Liver (tissue), 9 donors: ENCODE data around the gene TACR1. TPM values are rescaled to one million over a fixed set of nuclear protein-coding genes. Genes with fewer than 3 reads are reported as not detected.

Experiments
- DNase-seq: peaks from one replicate; pipeline ENCODE4 v3.0.0-alpha.2; 2017; ENCODE audit warnings: low spot score
- H3K27ac ChIP-seq, 2 donors: one replicate each; pipeline ENCODE4 v1.7.0; 2013; ENCODE audit warnings: inconsistent platforms in 2 of 2, low read length in 2 of 2, control low read depth in 1 of 2, low read depth in 1 of 2, mild to moderate bottlenecking in 1 of 2
- H3K27me3 ChIP-seq, 4 donors: one replicate each; pipeline versions ENCODE4 v1.6.1 to v1.7.0; 2013; ENCODE audit warnings: low read length in 3 of 4, inconsistent platforms in 1 of 4, mild to moderate bottlenecking in 1 of 4, moderate library complexity in 1 of 4; ENCODE audit not compliant: control insufficient read depth in 4 of 4, insufficient read depth in 4 of 4
- H3K36me3 ChIP-seq, 4 donors: one replicate each; pipeline versions ENCODE4 v1.6.1 to v1.7.0; 2013; ENCODE audit warnings: low read length in 3 of 4, mild to moderate bottlenecking in 3 of 4, low read depth in 1 of 4, moderate library complexity in 1 of 4; ENCODE audit not compliant: control insufficient read depth in 4 of 4, insufficient read depth in 3 of 4
- H3K4me1 ChIP-seq, 4 donors: one replicate each; pipeline versions ENCODE4 v1.6.1 to v1.7.0; 2013; ENCODE audit warnings: low read length in 3 of 4, mild to moderate bottlenecking in 3 of 4, moderate library complexity in 1 of 4; ENCODE audit not compliant: control insufficient read depth in 4 of 4, insufficient read depth in 4 of 4
- H3K4me3 ChIP-seq, 3 donors: one replicate each; pipeline versions ENCODE4 v1.6.1 to v1.7.0; 2013; ENCODE audit warnings: low read length in 3 of 3, control low read depth in 1 of 3, low read depth in 1 of 3, mild to moderate bottlenecking in 1 of 3
- H3K9ac ChIP-seq, 2 donors: one replicate each; pipeline ENCODE4 v1.7.0; 2013; ENCODE audit warnings: low read length in 2 of 2, mild to moderate bottlenecking in 2 of 2, moderate library complexity in 2 of 2, control low read depth in 1 of 2, low read depth in 1 of 2
- H3K9me3 ChIP-seq, 4 donors: one replicate each; pipeline versions ENCODE4 v1.6.1 to v1.7.0; 2013; ENCODE audit warnings: low read length in 3 of 4; ENCODE audit not compliant: control insufficient read depth in 4 of 4
- EGR1 ChIP-seq, 2 donors: IDR thresholded peaks; 2 replicates each; pipeline ENCODE4 v1.6.1; 2016 to 2018; ENCODE audit warnings: antibody characterized with exemption in 2 of 2, low read depth in 2 of 2
- FOXA1 ChIP-seq: IDR thresholded peaks from 2 replicates; pipeline ENCODE4 v1.6.1; 2016; ENCODE audit warnings: antibody characterized with exemption
- FOXA2 ChIP-seq: IDR thresholded peaks from 2 replicates; pipeline ENCODE4 v1.6.1; 2016; ENCODE audit warnings: antibody characterized with exemption
- HNF4A ChIP-seq, 2 donors: conservative IDR thresholded peaks; 2 replicates each; pipeline ENCODE4 v1.6.1; 2016; ENCODE audit warnings: antibody characterized with exemption in 2 of 2, mild to moderate bottlenecking in 2 of 2
- HNF4G ChIP-seq: IDR thresholded peaks from 2 replicates; pipeline ENCODE4 v1.6.1; 2016; ENCODE audit warnings: antibody characterized with exemption
- JUND ChIP-seq, 2 donors: IDR thresholded peaks; 2 replicates each; pipeline ENCODE4 v1.6.1; 2016; ENCODE audit warnings: antibody characterized with exemption in 2 of 2
- NR2F2 ChIP-seq: IDR thresholded peaks from 2 replicates; pipeline ENCODE4 v1.6.1; 2016; ENCODE audit warnings: antibody characterized with exemption
- RAD21 ChIP-seq, 2 donors: IDR thresholded peaks; 2 replicates each; pipeline ENCODE4 v1.6.1; 2016; ENCODE audit warnings: antibody characterized with exemption in 2 of 2, mild to moderate bottlenecking in 2 of 2
- RXRA ChIP-seq, 2 donors: IDR thresholded peaks; 2 replicates each; pipeline ENCODE4 v1.6.1; 2017 to 2018; ENCODE audit warnings: antibody characterized with exemption in 2 of 2, mild to moderate bottlenecking in 1 of 2
- SP1 ChIP-seq: IDR thresholded peaks from 2 replicates; pipeline ENCODE4 v1.6.1; 2018; ENCODE audit warnings: antibody characterized with exemption, mild to moderate bottlenecking
- TAF1 ChIP-seq: conservative IDR thresholded peaks from 2 replicates; pipeline ENCODE4 v1.6.1; 2016; ENCODE audit warnings: antibody characterized with exemption, mild to moderate bottlenecking
- YY1 ChIP-seq: IDR thresholded peaks from 2 replicates; pipeline ENCODE4 v1.6.1; 2016; ENCODE audit warnings: antibody characterized with exemption, mild to moderate bottlenecking
- WGBS: extraction: QIAGEN DNeasy Blood & Tissue Kit; methylation state at CpG from one replicate; pipeline ENCODE4 v1.1.7; 2013; 5-methylcytosine and 5-hydroxymethylcytosine counted together
- polyA plus RNA-seq, 2 donors: library from polyadenylated mRNA; stranded (reverse) in 1 of 2; unstranded in 1 of 2; fragments of 200-250 nt in 1 of 2; fragments of >200 nt in 1 of 2; fragmentation: Nextera tagmentation in 1 of 2; extraction: Ambion mirVana in 1 of 2; gene quantifications; one replicate each; pipeline versions ENCODE4 v1.2.1 to v1.2.3, GENCODE V29; 2013 to 2015
- total RNA-seq, 2 donors: library from RNA; depleted of rRNA; stranded (reverse); fragments of >200 nt; gene quantifications; one replicate each; pipeline ENCODE4 v1.2.3, GENCODE V29; 2014
- TF ChIP-seq, protein P1 (sequence below): IDR thresholded peaks from 2 replicates; pipeline ENCODE4 v1.6.1; 2016; ENCODE audit warnings: antibody characterized with exemption
- TF ChIP-seq, protein P2 (sequence below): fragments of 150-350 bp; IDR thresholded peaks from 2 replicates; pipeline ENCODE4 v1.5.1; 2017; ENCODE audit warnings: improper control_type of control experiment, low read depth, low read length; ENCODE audit not compliant: missing input control
- TF ChIP-seq, protein P3 (sequence below): IDR thresholded peaks from 2 replicates; pipeline ENCODE4 v1.6.1; 2016; ENCODE audit warnings: antibody characterized with exemption
- TF ChIP-seq, protein P4 (sequence below): IDR thresholded peaks from 2 replicates; pipeline ENCODE4 v1.6.1; 2016; ENCODE audit warnings: antibody characterized with exemption, mild to moderate bottlenecking
- donor health status: healthy.
- donor health status: healthy.
- donor health status: healthy.
- donor health status: healthy.
- donor health status: healthy.

TACR1 gene
- total and polyA plus RNA-seq, 4 donors: 0.02 to 0.84 (median 0.14) TPM; not detected in 1

DNA sequence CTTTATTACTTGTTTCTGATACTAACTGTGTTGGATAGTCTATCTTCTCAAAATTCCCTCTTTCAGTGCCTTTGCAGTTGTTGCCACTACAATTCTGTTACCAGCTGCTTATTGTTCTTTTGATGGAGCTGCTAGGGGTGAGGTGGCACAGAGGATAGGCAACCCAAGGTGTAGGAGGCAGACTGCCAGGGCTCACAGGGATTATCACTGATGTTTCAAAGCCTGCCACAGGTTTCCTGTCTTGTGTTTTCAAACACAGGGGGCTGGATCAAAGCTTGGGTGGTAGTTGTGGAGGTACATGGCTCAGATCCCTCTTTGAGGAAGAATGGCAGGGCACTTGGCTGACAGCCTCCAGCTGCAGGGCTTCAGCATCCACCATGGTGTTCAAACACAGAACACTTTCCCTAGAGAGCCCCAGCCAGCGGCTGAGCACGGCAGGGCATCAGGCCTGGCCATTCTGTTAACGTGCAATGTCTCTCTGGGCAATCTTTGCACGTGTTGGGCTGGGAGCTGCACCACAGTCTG, 153.7 kb downstream of the TACR1 start:
- TF ChIP-seq RAD21 (IDR thresholded peaks at IDR 0.05): no peak
- TF ChIP-seq EGR1 (IDR thresholded peaks at IDR 0.05; ENCODE audit: low read depth in 2 of 2): no peak
- TF ChIP-seq RXRA (IDR thresholded peaks at IDR 0.05): no peak
- TF ChIP-seq, protein P1, sequence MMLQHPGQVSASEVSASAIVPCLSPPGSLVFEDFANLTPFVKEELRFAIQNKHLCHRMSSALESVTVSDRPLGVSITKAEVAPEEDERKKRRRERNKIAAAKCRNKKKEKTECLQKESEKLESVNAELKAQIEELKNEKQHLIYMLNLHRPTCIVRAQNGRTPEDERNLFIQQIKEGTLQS: no peak
- no peak for TF ChIP-seq FOXA2
- no peak for TF ChIP-seq HNF4G
- no peak for TF ChIP-seq FOXA1
- Histone ChIP-seq H3K9ac (no peak overlapping the region), H3K9me3 (no peaks in the 10 kb centered on the region), H3K27me3 (no peaks in the 10 kb centered on the region), H3K36me3 (peaks cover 0 to 1% (median 0%) of the 10 kb centered on the region in 4 donors), H3K27ac (no peak overlapping the region), H3K4me1 (no peaks in the 10 kb centered on the region), H3K4me3 (no peak overlapping the region)
- WGBS: 94% methylated on average over 4 of the region's 4 CpGs
- DNase-seq: no peak

DNA sequence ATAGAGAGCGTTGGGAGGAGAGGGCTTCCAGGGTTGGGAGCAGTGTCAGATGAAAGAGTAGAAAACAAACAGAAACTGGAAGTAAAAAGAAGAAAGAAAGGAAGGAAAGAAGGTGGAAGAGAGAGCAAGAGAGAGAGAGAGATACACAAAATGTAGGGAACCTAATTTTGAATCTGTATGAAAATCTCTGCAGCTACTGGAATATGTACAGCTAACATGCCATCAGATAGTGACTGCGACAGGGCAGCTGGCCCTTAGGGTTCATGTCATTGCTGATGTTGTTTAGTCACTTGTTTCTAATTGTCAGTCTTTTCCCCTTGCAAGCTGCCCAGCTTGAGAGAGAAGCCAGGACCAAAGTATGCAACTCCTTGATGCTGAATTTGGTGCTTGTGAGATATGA, 155.0 kb downstream of the TACR1 start:
- 97% methylated on average over 2 of the region's 2 CpGs for WGBS
- DNase-seq: no peak
- TF ChIP-seq SP1 (no peak), HNF4G (no peak), EGR1 (IDR thresholded peaks at IDR 0.05; ENCODE audit: low read depth in 2 of 2) (no peak), JUND (IDR thresholded peaks at IDR 0.05) (no peak), FOXA2 (no peak), HNF4A (conservative IDR thresholded peaks at IDR 0.05) (no peak), YY1 (no peak), TAF1 (no peak), RAD21 (IDR thresholded peaks at IDR 0.05) (no peak), FOXA1 (no peak), NR2F2 (no peak)
- TF ChIP-seq, protein P2, sequence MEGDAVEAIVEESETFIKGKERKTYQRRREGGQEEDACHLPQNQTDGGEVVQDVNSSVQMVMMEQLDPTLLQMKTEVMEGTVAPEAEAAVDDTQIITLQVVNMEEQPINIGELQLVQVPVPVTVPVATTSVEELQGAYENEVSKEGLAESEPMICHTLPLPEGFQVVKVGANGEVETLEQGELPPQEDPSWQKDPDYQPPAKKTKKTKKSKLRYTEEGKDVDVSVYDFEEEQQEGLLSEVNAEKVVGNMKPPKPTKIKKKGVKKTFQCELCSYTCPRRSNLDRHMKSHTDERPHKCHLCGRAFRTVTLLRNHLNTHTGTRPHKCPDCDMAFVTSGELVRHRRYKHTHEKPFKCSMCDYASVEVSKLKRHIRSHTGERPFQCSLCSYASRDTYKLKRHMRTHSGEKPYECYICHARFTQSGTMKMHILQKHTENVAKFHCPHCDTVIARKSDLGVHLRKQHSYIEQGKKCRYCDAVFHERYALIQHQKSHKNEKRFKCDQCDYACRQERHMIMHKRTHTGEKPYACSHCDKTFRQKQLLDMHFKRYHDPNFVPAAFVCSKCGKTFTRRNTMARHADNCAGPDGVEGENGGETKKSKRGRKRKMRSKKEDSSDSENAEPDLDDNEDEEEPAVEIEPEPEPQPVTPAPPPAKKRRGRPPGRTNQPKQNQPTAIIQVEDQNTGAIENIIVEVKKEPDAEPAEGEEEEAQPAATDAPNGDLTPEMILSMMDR: no peak
- TF ChIP-seq, protein P3, sequence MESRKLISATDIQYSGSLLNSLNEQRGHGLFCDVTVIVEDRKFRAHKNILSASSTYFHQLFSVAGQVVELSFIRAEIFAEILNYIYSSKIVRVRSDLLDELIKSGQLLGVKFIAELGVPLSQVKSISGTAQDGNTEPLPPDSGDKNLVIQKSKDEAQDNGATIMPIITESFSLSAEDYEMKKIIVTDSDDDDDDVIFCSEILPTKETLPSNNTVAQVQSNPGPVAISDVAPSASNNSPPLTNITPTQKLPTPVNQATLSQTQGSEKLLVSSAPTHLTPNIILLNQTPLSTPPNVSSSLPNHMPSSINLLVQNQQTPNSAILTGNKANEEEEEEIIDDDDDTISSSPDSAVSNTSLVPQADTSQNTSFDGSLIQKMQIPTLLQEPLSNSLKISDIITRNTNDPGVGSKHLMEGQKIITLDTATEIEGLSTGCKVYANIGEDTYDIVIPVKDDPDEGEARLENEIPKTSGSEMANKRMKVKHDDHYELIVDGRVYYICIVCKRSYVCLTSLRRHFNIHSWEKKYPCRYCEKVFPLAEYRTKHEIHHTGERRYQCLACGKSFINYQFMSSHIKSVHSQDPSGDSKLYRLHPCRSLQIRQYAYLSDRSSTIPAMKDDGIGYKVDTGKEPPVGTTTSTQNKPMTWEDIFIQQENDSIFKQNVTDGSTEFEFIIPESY: no peak
- TF ChIP-seq, protein P4, sequence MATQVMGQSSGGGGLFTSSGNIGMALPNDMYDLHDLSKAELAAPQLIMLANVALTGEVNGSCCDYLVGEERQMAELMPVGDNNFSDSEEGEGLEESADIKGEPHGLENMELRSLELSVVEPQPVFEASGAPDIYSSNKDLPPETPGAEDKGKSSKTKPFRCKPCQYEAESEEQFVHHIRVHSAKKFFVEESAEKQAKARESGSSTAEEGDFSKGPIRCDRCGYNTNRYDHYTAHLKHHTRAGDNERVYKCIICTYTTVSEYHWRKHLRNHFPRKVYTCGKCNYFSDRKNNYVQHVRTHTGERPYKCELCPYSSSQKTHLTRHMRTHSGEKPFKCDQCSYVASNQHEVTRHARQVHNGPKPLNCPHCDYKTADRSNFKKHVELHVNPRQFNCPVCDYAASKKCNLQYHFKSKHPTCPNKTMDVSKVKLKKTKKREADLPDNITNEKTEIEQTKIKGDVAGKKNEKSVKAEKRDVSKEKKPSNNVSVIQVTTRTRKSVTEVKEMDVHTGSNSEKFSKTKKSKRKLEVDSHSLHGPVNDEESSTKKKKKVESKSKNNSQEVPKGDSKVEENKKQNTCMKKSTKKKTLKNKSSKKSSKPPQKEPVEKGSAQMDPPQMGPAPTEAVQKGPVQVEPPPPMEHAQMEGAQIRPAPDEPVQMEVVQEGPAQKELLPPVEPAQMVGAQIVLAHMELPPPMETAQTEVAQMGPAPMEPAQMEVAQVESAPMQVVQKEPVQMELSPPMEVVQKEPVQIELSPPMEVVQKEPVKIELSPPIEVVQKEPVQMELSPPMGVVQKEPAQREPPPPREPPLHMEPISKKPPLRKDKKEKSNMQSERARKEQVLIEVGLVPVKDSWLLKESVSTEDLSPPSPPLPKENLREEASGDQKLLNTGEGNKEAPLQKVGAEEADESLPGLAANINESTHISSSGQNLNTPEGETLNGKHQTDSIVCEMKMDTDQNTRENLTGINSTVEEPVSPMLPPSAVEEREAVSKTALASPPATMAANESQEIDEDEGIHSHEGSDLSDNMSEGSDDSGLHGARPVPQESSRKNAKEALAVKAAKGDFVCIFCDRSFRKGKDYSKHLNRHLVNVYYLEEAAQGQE: no peak

More for the DNA sequence above, 155.0 kb downstream of the TACR1 start:
- H3K9ac ChIP-seq: no peak overlapping the region
- H3K36me3 ChIP-seq: peaks cover 0 to 1% (median 0%) of the 10 kb centered on the region in 4 donors
- no peaks in the 10 kb centered on the region for H3K9me3 ChIP-seq
- H3K4me1 ChIP-seq: no peaks in the 10 kb centered on the region
- H3K27ac ChIP-seq: no peak overlapping the region
- no peaks in the 10 kb centered on the region for H3K27me3 ChIP-seq
- H3K4me3 ChIP-seq: no peak overlapping the region
